Heart right ventricle (tissue), 16 donors: ENCODE data around the gene ZBTB9. TPM values are rescaled to one million over a fixed set of nuclear protein-coding genes. Genes with fewer than 3 reads are reported as not detected.

ENCODE experiments used
- ATAC-seq, 8 donors: fragments of 200-7000 bp; cut with Tn5 transposase; one replicate each; pipeline ENCODE4 v1.9.1; 2020; ENCODE audit warnings: mild to moderate bottlenecking in 8 of 8, moderate library complexity in 8 of 8, moderate number of reproducible peaks in 1 of 8
- DNase-seq, 2 donors: peaks; one replicate each; pipeline ENCODE4 v3.0.0-alpha.2; 2020
- H3K27ac ChIP-seq, 10 donors: fragments of 200-600 bp; sonication (generic) in 2 of 10; one replicate each; pipeline versions ENCODE4 v1.5.0 to v1.8.0; 2020 to 2022; ENCODE audit warnings: mild to moderate bottlenecking in 3 of 10
- H3K27me3 ChIP-seq, 7 donors: fragments of 200-600 bp; one replicate each; pipeline ENCODE4 v1.8.0; 2021 to 2022; ENCODE audit warnings: mild to moderate bottlenecking in 2 of 7
- H3K36me3 ChIP-seq, 9 donors: fragments of 200-600 bp; sonication (generic) in 1 of 9; one replicate each; pipeline versions ENCODE4 v1.5.0 to v1.8.0; 2020 to 2022; ENCODE audit warnings: mild to moderate bottlenecking in 2 of 9
- H3K4me1 ChIP-seq, 9 donors: fragments of 200-600 bp; sonication (generic) in 1 of 9; one replicate each; pipeline versions ENCODE4 v1.5.0 to v1.8.0; 2020 to 2022; ENCODE audit warnings: mild to moderate bottlenecking in 4 of 9
- H3K4me3 ChIP-seq, 10 donors: fragments of 200-600 bp; sonication (generic) in 2 of 10; one replicate each; pipeline versions ENCODE4 v1.5.0 to v1.8.0; 2020 to 2022; ENCODE audit warnings: mild to moderate bottlenecking in 7 of 10, moderate library complexity in 2 of 10
- H3K9me3 ChIP-seq, 11 donors: fragments of 200-600 bp in 10 of 11; sonication (generic) in 2 of 11; one replicate each; pipeline versions ENCODE4 v1.5.0 to v1.8.0; 2013 to 2022; ENCODE audit warnings: mild to moderate bottlenecking in 2 of 11, control low read depth in 1 of 11, moderate library complexity in 1 of 11
- WGBS, 2 donors: extraction: QIAGEN DNeasy Blood & Tissue Kit; methylation state at CpG; one replicate each; pipeline ENCODE4 v1.1.7; 2013; ENCODE audit warnings: inconsistent platforms in 1 of 2; 5-methylcytosine and 5-hydroxymethylcytosine counted together
- intact Hi-C, 10 donors: fragments of 100-400 bp; cut with DNase I; formaldehyde crosslinking; loops; one replicate each; pipeline versions ENCODE4 v1.11.1 to v1.14.2; 2022
- polyA plus RNA-seq, 2 donors: library from polyadenylated mRNA; stranded (reverse); fragments of 200-250 nt; gene quantifications; one replicate each; pipeline ENCODE4 v1.2.3, GENCODE V29; 2013
- total RNA-seq, 10 donors: library from RNA; stranded (reverse); fragmentation: NEBNext Ultra II Directional in 3 of 10; extraction: Animal tissue kit (Norgen Biotek cat#: 25700) in 3 of 10; gene quantifications; one replicate each; pipeline versions ENCODE4 v1.2.1 to v1.2.4, GENCODE V29; 2021 to 2023
- TF ChIP-seq, protein P1 (sequence below), 9 donors: fragments of 200-600 bp; sonication (generic) in 2 of 9; IDR thresholded peaks; one replicate each; pipeline versions ENCODE4 v1.5.0 to v1.8.0; 2021 to 2022; ENCODE audit warnings: antibody characterized with exemption in 9 of 9, mild to moderate bottlenecking in 5 of 9, moderate library complexity in 1 of 9
- donor health status: Arrhythmogenic right ventricular cardiomyopathy.
- donor health status: ischemic (EF 13 %, LVEDD 7.1; RV severe dilation, severe dysfunction).
- donor health status: healthy with polysubstance abuse.
- donor health status: DM: no; HTN: yes; CAD: no.
- donor health status: DM: no; HTN: no; CAD: no.
- donor health status: ischemic (EF 25% LVEDD 6.9; RV normal size, moderate dysfunction).
- donor health status: ischemic (EF 25% LVEDD 5.7; RV mildly dilated, moderate dysfunction).
- donor health status: healthy.
- donor health status: DM: yes; HTN: yes; CAD: no.
- donor health status: Ischemic cardiomyopathy.
- donor health status: ischemic (EF 35%, LVEDD 5.7; RV mildly dilated, moderate dysfunction).
- donor health status: nonischemic (EF 11% LVEDD 7.7; RV severe dilation, severe dysfunction).
- donor health status: DM: yes; HTN: yes; CAD: no.
- donor health status: PGD.
- donor health status: ischemic (EF 29% LVEDD 5.4; RV normal size, mild dysfunction).
- donor health status: nonischemic (EF 23%, LVEDD 6.1; RV moderate dilation, normal function).

The ZBTB9 gene
- total and polyA plus RNA-seq, 12 donors: 1.2 to 6.5 (median 4.8) TPM

DNA sequence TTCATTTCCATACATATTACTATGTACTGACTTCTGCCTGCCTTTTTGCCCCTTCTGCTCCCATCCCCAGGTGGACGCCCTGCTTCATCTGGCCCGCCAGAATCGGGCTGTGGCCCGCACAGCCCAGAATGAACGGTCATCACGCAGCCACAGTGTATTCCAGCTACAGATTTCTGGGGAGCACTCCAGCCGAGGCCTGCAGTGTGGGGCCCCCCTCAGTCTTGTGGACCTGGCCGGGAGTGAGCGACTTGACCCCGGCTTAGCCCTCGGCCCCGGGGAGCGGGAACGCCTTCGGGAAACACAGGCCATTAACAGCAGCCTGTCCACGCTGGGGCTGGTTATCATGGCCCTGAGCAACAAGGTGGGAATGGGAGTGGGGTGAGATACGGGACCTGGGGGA, 48.2 kb upstream of the ZBTB9 start:
- Histone ChIP-seq H3K9me3 (no peaks in the 10 kb centered on the region), H3K4me1 (peaks cover 0 to 4% (median 0%) of the 10 kb centered on the region in 9 donors), H3K4me3 (no peak overlapping the region), H3K27me3 (no peaks in the 10 kb centered on the region), H3K36me3 (peaks cover 0 to 28% (median 0%) of the 10 kb centered on the region in 9 donors), H3K27ac (no peak overlapping the region)
- ATAC-seq: no peak
- intact Hi-C loops: no loop called here
- WGBS, 2 donors: 96 to 99% methylated on average over 17 of the region's 17 CpGs
- TF ChIP-seq, protein P1, sequence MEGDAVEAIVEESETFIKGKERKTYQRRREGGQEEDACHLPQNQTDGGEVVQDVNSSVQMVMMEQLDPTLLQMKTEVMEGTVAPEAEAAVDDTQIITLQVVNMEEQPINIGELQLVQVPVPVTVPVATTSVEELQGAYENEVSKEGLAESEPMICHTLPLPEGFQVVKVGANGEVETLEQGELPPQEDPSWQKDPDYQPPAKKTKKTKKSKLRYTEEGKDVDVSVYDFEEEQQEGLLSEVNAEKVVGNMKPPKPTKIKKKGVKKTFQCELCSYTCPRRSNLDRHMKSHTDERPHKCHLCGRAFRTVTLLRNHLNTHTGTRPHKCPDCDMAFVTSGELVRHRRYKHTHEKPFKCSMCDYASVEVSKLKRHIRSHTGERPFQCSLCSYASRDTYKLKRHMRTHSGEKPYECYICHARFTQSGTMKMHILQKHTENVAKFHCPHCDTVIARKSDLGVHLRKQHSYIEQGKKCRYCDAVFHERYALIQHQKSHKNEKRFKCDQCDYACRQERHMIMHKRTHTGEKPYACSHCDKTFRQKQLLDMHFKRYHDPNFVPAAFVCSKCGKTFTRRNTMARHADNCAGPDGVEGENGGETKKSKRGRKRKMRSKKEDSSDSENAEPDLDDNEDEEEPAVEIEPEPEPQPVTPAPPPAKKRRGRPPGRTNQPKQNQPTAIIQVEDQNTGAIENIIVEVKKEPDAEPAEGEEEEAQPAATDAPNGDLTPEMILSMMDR (IDR thresholded peaks at IDR 0.05): no peak
- no peak for DNase-seq

DNA sequence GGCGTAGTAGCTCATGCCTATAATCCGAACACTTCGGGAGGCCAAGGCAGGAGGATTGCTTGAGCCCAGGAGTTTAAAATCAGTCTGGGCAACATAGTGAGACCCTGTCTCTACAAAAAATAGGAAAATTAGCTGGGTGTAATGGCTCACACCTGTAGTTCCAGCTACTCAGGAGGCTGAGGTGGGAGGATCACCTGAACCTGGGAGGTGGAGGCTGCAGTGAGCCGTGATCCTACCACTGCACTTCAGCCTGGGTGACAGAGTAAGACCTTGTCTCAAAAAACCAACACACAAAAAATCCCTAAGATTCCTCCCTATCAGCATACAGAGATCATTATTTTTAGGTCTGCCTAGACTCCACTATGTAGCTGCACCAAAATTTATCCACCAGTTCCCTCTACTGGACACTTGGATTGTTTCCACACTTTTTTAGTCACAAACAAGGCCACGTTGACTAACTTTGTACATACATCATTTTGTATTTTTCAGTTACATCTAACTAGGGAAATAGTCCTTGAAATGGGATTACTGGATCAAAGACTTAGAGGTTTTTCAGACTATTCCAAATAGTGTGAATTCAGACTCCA, 47.2 kb upstream of the ZBTB9 start:
- Histone ChIP-seq H3K27ac (no peak overlapping the region), H3K9me3 (no peaks in the 10 kb centered on the region), H3K27me3 (no peaks in the 10 kb centered on the region), H3K4me1 (peaks cover 2 to 12% (median 9%) of the 10 kb centered on the region in 9 donors), H3K36me3 (peaks cover 0 to 29% (median 0%) of the 10 kb centered on the region in 9 donors), H3K4me3 (no peak overlapping the region)
- TF ChIP-seq, protein P1 (IDR thresholded peaks at IDR 0.05): peak in 6 of 9 donors; percentile 13 to 46 (median 34)
- intact Hi-C loops: no loop called here
- ATAC-seq: no peak
- no peak for DNase-seq
- 75 to 76% methylated on average over 5 of the region's 5 CpGs for WGBS, 2 donors

DNA sequence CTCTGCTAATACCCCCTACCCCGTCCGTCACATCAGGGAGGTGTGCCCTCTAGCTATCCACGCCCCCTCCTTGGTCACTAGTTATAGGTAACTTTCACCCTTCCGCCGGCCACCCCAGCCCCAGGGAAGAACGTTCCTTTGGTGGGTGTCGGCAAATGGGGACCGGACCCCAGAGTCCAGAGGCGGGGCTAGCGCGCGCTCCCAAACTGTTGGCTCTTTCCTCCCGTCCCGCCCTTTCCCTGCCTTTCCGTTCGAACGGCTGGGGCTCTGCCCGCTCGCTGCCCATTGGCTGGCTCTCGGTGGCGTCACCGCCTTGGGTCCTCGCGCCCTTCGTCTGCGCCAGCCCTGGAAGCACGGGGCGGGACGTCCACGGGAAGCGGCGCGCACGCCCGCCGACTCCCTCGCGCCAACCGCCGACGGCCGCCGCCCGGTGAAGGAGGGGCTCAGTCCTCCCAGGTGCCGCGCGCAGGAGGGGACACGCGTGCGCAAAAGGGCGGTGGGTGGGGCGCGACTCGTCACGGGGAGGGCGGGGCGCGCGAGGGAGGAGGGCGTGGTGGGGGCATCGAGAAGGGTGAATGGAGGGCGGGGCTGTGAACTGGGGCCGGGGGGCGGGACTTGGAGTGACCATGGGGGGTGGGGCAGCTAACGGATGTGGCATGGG, 44.2 kb upstream of the ZBTB9 start:
- Histone ChIP-seq H3K36me3 (peaks cover 0 to 33% (median 21%) of the 10 kb centered on the region in 9 donors), H3K27ac (peak overlapping the region; percentile 93 to 100 (median 99)), H3K4me3 (peak overlapping the region; percentile 74 to 100 (median 99)), H3K4me1 (peaks cover 5 to 29% (median 19%) of the 10 kb centered on the region in 9 donors), H3K9me3 (no peaks in the 10 kb centered on the region), H3K27me3 (no peaks in the 10 kb centered on the region)
- 0% methylated on average over 54 to 64 of the region's 65 CpGs for WGBS, 2 donors
- TF ChIP-seq, protein P1 (IDR thresholded peaks at IDR 0.05): no peak
- intact Hi-C loops: loop anchor here in 5 of 10 donors (1.0 to 10.0 kb wide), 5 partner anchors 8 to 1745 kb away; partner anchors contain the start of genes KIFC1 (in 3 of the 5), TAPBP (in 2 of the 5), ZBTB22 (in 2 of the 5) and C6orf47 (in 1 of the 5)
- DNase-seq: peak; percentile 97 to 99
- peak; percentile 90 to 93 (median 91) for ATAC-seq

DNA sequence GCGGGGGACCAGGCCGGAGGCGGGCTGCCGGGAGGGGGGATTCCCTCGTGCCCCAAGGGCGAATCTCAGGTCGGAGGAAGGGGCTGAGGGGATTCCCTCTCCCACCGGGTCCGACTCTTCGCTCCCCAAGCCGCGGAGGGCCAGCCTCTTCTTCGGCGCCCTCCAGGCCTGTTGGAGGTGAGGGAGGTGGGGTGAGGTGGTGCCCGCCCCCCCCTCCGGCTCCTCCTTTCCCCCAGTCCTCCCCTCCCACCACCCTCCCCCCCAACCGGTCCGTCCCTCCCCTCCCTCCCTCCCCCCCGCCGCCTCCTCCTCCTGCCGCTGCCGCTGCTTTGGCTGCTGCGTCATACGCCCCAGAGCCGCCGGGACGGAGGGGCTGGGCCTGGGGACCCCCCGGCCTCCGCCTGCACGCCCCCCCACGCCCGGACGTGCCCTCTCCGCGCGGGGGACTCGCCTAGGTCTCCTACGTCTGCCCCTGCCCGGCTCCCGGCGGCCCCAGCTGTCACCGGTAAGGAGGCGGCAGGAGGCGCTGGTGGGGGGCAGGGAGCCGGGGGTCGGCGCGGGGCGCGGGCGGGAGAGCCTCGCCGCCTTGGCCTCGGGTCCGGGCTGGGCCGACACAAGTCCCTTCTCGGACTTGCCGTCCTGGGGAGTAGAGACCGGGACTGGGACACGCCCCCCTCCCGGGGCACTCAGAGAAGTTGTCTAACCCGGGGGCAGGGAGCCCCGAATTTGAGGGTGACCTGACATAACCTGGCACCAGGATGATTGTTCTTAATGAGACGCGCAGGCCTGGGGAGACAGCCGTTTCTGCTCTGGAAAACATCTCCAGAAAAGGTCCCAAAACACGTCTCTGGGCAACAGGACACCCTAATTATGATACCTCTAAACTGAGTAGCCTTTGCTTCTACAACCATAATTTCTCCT, 43.4 kb upstream of the ZBTB9 start, which contains the start of gene PHF1:
TSS of gene PHF1 (plus strand) at position 304 of the 921 bp plus-strand sequence. CDS start 1,250 bp downstream, outside the sequence.
- H3K4me3 ChIP-seq: peak within 1 kb of the TSS; percentile 74 to 100 (median 99)
- peak; percentile 75 to 83 for DNase-seq
- intact Hi-C loops: loop anchor here in 5 of 10 donors (1.0 to 10.0 kb wide), 5 partner anchors 7 to 1746 kb away; partner anchors contain the start of genes KIFC1 (in 3 of the 5), TAPBP (in 2 of the 5), ZBTB22 (in 2 of the 5) and C6orf47 (in 1 of the 5)
- TF ChIP-seq, protein P1 (IDR thresholded peaks at IDR 0.05): peak in 4 of 9 donors; percentile 13 to 47 (median 36)
- peak; percentile 53 to 86 (median 78) for ATAC-seq
- peaks cover 0 to 40% (median 21%) of the 10 kb centered on the region in 9 donors for H3K36me3 ChIP-seq
- H3K27ac ChIP-seq: peak within 1 kb of the TSS; percentile 93 to 100 (median 99)
- no peaks in the 10 kb centered on the region for H3K9me3 ChIP-seq
- 0% methylated on average over 45 to 63 of the region's 67 CpGs for WGBS, 2 donors
- peaks cover 6 to 35% (median 27%) of the 10 kb centered on the region in 9 donors for H3K4me1 ChIP-seq
- no peaks in the 10 kb centered on the region for H3K27me3 ChIP-seq
